AG04449 (cell line): ENCODE measurements around the gene PRKCH.

Experiments used
- CTCF ChIA-PET: fragments of 350-600 bp; formaldehyde crosslinking; extraction: SDS; loops from one replicate; lab custom pipeline; 2021; ENCODE audit warnings: antibody characterized with exemption; lab: Yijun Ruan, JAX
- POLR2A ChIA-PET: fragments of 400-600, 350-600 bp; formaldehyde crosslinking; extraction: SDS; loops from one replicate; lab custom pipeline; 2020; ENCODE audit warnings: antibody characterized with exemption, inconsistent platforms; lab: Yijun Ruan, JAX
- DNase-seq: peaks from one replicate; pipeline ENCODE4 v3.0.0-alpha.2; 2010; ENCODE audit warnings: low read depth, low spot score
- H3K4me3 ChIP-seq: 2 replicates; pipeline ENCODE4 v1.5.1; 2011; ENCODE audit warnings: low read depth, mild to moderate bottlenecking, control low read depth, low read length
- TF ChIP-seq, protein P1 (sequence below): IDR thresholded peaks from one replicate; pipeline ENCODE4 v1.5.1; 2011; ENCODE audit warnings: mild to moderate bottlenecking, moderate library complexity, low read length, control low read depth, inconsistent platforms; ENCODE audit not compliant: insufficient read depth; ENCODE audit errors: missing control alignments

The PRKCH gene

DNA sequence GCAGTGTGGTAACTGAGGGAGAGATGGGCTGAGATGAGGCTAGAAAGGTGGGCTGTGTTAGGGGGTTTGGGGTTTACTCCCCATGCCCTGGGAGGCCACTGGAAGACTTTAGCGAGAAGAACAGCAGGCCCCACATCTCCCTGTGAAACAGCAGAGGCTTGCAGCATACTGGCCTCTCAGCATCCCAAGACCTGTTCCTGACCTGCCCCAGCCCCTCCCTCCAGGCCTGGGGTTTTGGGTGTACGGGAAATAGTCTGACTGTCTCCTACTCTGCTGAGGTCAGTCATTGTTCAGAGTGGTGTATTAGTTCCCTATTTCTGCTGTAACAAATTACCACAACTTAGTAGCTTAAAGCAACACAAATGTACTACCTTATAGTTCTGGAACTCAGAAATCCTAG, 270.5 kb downstream of the PRKCH start:
- TF ChIP-seq, protein P1, sequence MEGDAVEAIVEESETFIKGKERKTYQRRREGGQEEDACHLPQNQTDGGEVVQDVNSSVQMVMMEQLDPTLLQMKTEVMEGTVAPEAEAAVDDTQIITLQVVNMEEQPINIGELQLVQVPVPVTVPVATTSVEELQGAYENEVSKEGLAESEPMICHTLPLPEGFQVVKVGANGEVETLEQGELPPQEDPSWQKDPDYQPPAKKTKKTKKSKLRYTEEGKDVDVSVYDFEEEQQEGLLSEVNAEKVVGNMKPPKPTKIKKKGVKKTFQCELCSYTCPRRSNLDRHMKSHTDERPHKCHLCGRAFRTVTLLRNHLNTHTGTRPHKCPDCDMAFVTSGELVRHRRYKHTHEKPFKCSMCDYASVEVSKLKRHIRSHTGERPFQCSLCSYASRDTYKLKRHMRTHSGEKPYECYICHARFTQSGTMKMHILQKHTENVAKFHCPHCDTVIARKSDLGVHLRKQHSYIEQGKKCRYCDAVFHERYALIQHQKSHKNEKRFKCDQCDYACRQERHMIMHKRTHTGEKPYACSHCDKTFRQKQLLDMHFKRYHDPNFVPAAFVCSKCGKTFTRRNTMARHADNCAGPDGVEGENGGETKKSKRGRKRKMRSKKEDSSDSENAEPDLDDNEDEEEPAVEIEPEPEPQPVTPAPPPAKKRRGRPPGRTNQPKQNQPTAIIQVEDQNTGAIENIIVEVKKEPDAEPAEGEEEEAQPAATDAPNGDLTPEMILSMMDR = no peak
- ChIA-PET CTCF (no interaction called here), POLR2A (no interaction called here)
- H3K4me3 ChIP-seq = no peak overlapping the region
- no peak for DNase-seq

DNA sequence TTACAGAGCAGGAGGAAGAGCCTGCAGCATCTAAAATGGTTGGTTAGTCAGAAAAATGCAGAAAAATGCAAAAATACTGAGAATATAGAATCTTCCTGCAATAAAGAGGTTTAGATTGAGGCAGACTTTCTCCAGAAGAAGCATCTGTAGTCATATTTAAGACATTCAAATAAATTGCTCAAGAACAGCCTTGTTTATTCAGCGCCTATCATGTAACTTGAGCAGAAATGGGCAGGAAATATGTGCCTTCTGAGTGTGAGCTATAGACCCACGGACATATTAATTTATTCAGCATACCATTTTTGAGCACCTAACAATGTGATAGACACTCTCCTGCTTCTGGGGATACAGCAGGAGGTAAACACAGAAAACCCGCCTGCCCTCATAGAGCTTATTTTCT, 272.0 kb downstream of the PRKCH start:
- POLR2A ChIA-PET = no interaction called here
- DNase-seq = no peak
- TF ChIP-seq, protein P1 = no peak
- H3K4me3 ChIP-seq = no peak overlapping the region
- CTCF ChIA-PET = interaction anchor here (0.6 to 0.9 kb wide), 2 partner anchors 15 to 245 kb away, joined by 3 read pairs; no protein-coding TSS in a partner anchor

DNA sequence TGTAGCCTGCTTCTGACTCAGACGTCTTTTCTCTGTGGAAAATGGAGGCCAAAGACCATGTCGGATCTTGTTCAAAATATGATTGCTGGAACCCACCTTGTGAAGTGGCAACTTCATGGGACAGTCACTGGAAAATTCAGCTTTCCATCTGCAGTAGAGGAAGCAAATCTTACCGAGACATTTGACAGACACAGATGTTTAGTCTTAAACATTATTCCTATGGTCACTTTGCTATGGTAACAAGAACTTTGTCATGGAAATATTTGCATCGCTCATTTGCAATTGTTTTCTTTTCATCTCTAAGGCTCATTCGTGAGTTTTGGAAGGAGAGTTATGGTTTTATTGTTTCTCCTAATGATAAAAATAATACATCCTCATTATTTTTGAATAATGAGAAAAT, 275.6 kb downstream of the PRKCH start:
- CTCF ChIA-PET = interaction anchor here (1.1 to 2.3 kb wide), 3 partner anchors 8 to 35 kb away, joined by 3 to 8 read pairs (median 4); no protein-coding TSS in a partner anchor
- POLR2A ChIA-PET = no interaction called here
- H3K4me3 ChIP-seq = no peak overlapping the region
- DNase-seq = no peak
- TF ChIP-seq, protein P1 = no peak

DNA sequence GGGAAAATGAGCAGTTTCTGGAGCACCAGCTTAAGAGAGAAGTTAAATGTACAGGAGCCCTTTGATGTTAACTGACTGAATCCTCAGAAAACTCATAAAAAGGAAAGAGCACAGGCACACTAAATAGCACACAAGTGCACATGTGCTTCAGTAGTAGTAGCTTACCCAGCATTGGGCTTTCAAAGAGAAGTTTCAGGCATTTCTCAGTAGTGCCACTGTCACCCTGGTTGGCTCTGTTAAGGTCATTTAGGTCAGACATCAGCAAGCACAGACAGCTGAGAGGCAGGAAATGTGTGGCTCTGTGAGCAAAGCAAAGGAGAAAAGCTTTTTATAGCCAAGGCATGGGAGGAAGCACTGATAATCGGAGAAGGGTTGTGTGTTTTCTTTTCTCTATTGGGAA, 277.6 kb downstream of the PRKCH start:
- CTCF ChIA-PET = interaction anchor here (0.6 to 1.3 kb wide), 3 partner anchors 17 to 237 kb away, joined by 3 to 4 read pairs (median 3); no protein-coding TSS in a partner anchor
- POLR2A ChIA-PET = no interaction called here
- TF ChIP-seq, protein P1 = no peak
- DNase-seq = no peak
- H3K4me3 ChIP-seq = no peak overlapping the region

DNA sequence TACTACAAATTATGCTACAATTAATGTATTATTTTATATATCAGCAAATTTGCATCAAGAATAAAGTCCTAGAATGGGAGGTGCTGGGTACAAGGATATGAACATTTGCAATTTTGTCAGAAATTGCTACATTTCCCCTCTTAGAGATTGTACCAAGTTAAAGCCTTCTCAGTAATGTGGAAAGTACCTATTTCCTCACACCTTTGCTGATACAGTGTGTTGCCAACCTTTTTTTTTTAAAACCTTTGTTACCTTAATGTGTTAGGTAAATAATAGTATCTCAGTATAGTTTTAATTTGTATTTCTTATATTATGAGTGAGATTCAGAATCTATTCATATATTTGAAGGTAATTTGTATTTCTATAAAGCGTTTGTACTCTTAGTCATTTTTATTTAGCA, 278.6 kb downstream of the PRKCH start:
- DNase-seq = no peak
- ChIA-PET POLR2A (no interaction called here), CTCF (no interaction called here)
- TF ChIP-seq, protein P1 = no peak
- no peak overlapping the region for H3K4me3 ChIP-seq
